Ascending aorta (tissue), 2 donors: ENCODE data around the gene HIVEP1. TPM values are rescaled to one million over a fixed set of nuclear protein-coding genes. Genes with fewer than 3 reads are reported as not detected.

Source experiments
- DNase-seq, 2 donors: peaks; one replicate each; pipeline ENCODE4 v3.0.0-alpha.2; 2019; ENCODE audit warnings: low spot score in 2 of 2
- H3K27ac ChIP-seq, 2 donors: fragments of 200-600 bp; sonication (generic); one replicate each; pipeline ENCODE4 v1.5.1; 2016 to 2017; ENCODE audit warnings: mild to moderate bottlenecking in 1 of 2
- H3K27me3 ChIP-seq: fragments of 200-600 bp; sonication (generic); one replicate; pipeline ENCODE4 v1.5.1; 2017
- H3K36me3 ChIP-seq, 2 donors: fragments of 200-600 bp; sonication (generic); one replicate each; pipeline ENCODE4 v1.5.1; 2016
- H3K4me1 ChIP-seq, 2 donors: fragments of 200-600 bp; sonication (generic); one replicate each; pipeline ENCODE4 v1.5.1; 2016 to 2017; ENCODE audit warnings: mild to moderate bottlenecking in 1 of 2
- H3K4me3 ChIP-seq, 2 donors: fragments of 200-600 bp; sonication (generic); one replicate each; pipeline ENCODE4 v1.5.1; 2016 to 2017; ENCODE audit warnings: mild to moderate bottlenecking in 1 of 2
- H3K9me3 ChIP-seq, 2 donors: fragments of 200-600 bp; sonication (generic); one replicate each; pipeline ENCODE4 v1.5.1; 2016
- intact Hi-C: fragments of 100-400 bp; cut with DNase I; formaldehyde crosslinking; loops from one replicate; pipeline ENCODE4 v1.15.1; 2023
- total RNA-seq: library from RNA; depleted of rRNA; stranded (reverse); fragments of >200 nt; gene quantifications from one replicate; pipeline ENCODE4 v1.1.0, GENCODE V29; 2016
- TF ChIP-seq, protein P1 (sequence below), 3 experiments: fragments of 200-600 bp in 2 of 3; fragments of 450-650 bp in 1 of 3; sonication (generic) in 2 of 3; IDR thresholded peaks; one replicate each; pipeline ENCODE4 v1.5.1; 2016 to 2019; ENCODE audit warnings: antibody characterized with exemption in 3 of 3, mild to moderate bottlenecking in 1 of 3, moderate library complexity in 1 of 3

HIVEP1 gene
- total RNA-seq, 1 donor from 2014 or later, result 31.7 TPM

DNA sequence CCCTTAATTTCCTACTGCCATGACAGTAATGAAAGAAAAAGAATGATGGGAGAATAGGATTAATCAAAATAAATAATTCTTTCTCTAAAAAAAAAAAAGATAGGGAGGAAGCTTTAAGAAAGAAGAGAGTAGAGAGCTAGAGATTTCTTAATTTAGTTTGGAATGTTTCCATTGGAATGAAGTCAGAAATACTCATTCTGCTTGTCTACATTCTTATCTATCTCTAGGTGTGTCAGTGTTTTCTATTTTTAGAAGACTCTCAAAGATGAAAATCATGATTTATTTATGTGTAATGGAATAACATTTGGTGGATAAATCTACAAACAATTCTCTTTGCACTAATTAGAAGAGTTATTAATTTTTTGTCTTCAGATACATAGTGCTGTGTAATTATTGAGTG lies 38.0 kb upstream of the HIVEP1 start:
- no peak for DNase-seq
- Histone ChIP-seq H3K36me3 (no peaks in the 10 kb centered on the region), H3K4me3 (no peak overlapping the region), H3K9me3 (no peaks in the 10 kb centered on the region), H3K4me1 (peaks cover 0 to 5% of the 10 kb centered on the region in 2 donors), H3K27me3 (no peaks in the 10 kb centered on the region), H3K27ac (no peak overlapping the region)
- intact Hi-C loops, result no loop called here
- TF ChIP-seq, protein P1, sequence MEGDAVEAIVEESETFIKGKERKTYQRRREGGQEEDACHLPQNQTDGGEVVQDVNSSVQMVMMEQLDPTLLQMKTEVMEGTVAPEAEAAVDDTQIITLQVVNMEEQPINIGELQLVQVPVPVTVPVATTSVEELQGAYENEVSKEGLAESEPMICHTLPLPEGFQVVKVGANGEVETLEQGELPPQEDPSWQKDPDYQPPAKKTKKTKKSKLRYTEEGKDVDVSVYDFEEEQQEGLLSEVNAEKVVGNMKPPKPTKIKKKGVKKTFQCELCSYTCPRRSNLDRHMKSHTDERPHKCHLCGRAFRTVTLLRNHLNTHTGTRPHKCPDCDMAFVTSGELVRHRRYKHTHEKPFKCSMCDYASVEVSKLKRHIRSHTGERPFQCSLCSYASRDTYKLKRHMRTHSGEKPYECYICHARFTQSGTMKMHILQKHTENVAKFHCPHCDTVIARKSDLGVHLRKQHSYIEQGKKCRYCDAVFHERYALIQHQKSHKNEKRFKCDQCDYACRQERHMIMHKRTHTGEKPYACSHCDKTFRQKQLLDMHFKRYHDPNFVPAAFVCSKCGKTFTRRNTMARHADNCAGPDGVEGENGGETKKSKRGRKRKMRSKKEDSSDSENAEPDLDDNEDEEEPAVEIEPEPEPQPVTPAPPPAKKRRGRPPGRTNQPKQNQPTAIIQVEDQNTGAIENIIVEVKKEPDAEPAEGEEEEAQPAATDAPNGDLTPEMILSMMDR (IDR thresholded peaks at IDR 0.05), result no peak

DNA sequence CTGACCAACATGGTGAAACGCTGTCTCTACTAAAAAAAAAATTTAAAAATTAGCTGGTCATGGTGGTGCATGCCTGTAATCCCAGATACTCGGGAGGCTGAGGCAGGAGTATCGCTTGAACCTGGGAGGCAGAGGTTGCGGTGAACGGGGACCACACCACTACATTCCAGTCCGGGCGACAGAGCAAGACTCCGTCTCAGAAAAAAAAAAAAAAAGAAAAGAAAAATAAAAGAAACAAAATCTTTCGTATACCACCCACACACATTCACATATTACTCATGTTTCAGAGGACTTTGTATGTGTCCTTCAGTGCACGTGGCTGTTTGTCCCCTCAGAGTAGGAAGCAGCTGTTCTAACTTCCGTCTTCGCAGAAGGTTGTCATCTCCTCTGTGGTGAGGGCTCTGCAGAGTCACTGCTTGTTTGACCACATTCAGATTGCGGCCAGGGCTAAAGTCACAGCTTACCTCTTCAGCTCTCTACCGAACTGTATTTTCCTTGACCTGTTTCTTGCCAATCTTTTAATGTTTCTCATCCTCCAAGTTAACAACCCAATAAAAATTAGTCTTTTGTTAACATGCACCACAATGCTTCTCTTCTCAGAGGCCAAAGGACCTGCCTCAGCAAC lies 36.6 kb upstream of the HIVEP1 start:
- intact Hi-C loops, result no loop called here
- TF ChIP-seq, protein P1 (IDR thresholded peaks at IDR 0.05), result no peak
- Histone ChIP-seq H3K9me3 (no peaks in the 10 kb centered on the region), H3K27ac (no peak overlapping the region), H3K27me3 (no peaks in the 10 kb centered on the region), H3K4me3 (no peak overlapping the region), H3K4me1 (peaks cover 0 to 5% of the 10 kb centered on the region in 2 donors), H3K36me3 (no peaks in the 10 kb centered on the region)
- peak; percentile 14 to 66 for DNase-seq

DNA sequence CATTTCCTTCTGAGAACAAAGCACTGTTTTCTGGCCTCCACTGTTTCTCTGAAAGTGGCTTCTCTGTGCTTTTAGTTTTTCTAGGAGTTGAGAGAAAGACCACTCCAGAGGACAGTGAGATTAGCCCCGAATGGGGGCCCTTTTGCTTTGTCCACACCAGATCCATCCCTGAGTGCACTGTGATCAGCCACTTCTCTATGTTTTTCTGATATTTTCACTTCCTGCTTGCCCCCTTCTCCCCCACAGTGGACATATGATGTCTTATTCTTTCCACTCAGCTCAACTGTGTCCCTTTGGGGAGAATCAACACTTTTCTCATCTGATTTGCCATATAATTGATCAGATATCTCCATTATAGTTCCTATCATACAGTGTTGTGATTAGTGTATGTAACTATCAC lies 35.6 kb upstream of the HIVEP1 start:
- Histone ChIP-seq H3K27ac (no peak overlapping the region), H3K9me3 (no peaks in the 10 kb centered on the region), H3K27me3 (no peaks in the 10 kb centered on the region), H3K4me1 (peaks cover 0 to 5% of the 10 kb centered on the region in 2 donors), H3K36me3 (no peaks in the 10 kb centered on the region), H3K4me3 (no peak overlapping the region)
- TF ChIP-seq, protein P1 (IDR thresholded peaks at IDR 0.05), result no peak
- intact Hi-C loops, result no loop called here
- DNase-seq, result no peak

DNA sequence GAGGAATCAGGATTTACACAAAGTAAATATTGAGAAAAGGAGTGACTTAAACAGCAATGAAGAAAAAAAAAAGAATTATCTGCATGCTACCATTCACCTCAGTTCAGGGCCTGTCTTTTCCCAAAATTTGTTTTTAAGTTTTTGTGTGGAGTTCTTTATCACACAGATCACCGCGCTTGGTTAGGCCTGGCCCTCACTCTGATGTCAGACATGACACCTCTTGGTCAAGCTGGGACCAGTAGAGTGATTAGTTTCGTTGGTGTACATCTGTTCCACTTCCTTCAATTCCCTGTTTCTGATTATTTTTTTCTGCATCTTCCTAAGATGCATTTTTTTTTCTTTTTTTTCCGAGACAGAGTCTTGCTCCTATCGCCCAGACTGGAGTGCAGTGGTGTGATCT lies 34.9 kb upstream of the HIVEP1 start:
- no peak for DNase-seq
- Histone ChIP-seq H3K4me3 (no peak overlapping the region), H3K27me3 (no peaks in the 10 kb centered on the region), H3K4me1 (peaks cover 0 to 5% of the 10 kb centered on the region in 2 donors), H3K9me3 (no peaks in the 10 kb centered on the region), H3K27ac (no peak overlapping the region), H3K36me3 (no peaks in the 10 kb centered on the region)
- intact Hi-C loops, result no loop called here
- TF ChIP-seq, protein P1 (IDR thresholded peaks at IDR 0.05), result no peak

DNA sequence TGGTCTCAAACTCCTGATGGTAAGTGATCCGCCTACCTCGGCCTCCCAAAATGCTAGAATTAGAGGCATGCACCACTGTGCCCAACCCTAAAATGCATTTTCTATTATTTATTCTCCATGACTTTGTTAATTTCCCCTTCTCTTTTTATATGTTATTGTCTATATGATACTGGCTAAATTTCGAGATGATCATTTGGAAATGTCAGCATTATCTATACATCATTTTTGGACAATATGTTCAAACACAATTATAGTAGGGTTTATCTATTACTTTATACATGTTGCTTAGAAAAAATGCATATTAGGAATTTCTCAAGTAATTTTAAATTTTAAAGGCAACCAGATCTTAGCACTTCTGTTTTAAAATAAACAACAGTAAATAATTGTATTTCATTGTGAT lies 34.4 kb upstream of the HIVEP1 start:
- TF ChIP-seq, protein P1 (IDR thresholded peaks at IDR 0.05), result no peak
- H3K4me1 ChIP-seq, result peaks cover 0 to 5% of the 10 kb centered on the region in 2 donors

More for the DNA sequence above, 34.4 kb upstream of the HIVEP1 start:
- Histone ChIP-seq H3K9me3 (no peaks in the 10 kb centered on the region), H3K4me3 (no peak overlapping the region), H3K27ac (no peak overlapping the region), H3K27me3 (no peaks in the 10 kb centered on the region), H3K36me3 (no peaks in the 10 kb centered on the region)
- no peak for DNase-seq
- intact Hi-C loops, result no loop called here
